G401 (cell line): Measurements from ENCODE around the gene TCF7L1. TPM values are rescaled to one million over a fixed set of nuclear protein-coding genes. Genes with fewer than 3 reads are reported as not detected.

Experiments
- DNase-seq: peaks from one replicate; pipeline ENCODE4 v3.0.0-alpha.2; 2015; ENCODE audit warnings: low spot score
- in situ Hi-C: cut with HindIII; loops from 2 replicates; pipeline ENCODE4 v1.10.0; 2016; ENCODE audit warnings: low sequenced_read_pairs, mixed read lengths
- total RNA-seq: library from RNA; depleted of rRNA; stranded (reverse); fragments of >200 nt; shearing (Covaris generic); gene quantifications from 2 replicates; pipeline ENCODE4 v1.2.3, GENCODE V29; 2014

TCF7L1 gene
- total RNA-seq, 1 experiment from 2014 or later, result 0.44 TPM

- no peak for DNase-seq
- in situ Hi-C loops, result no loop called here
Observed at GRCh38 chr2:85158559-85159273, 25.5 kb downstream of the TCF7L1 start.

DNA sequence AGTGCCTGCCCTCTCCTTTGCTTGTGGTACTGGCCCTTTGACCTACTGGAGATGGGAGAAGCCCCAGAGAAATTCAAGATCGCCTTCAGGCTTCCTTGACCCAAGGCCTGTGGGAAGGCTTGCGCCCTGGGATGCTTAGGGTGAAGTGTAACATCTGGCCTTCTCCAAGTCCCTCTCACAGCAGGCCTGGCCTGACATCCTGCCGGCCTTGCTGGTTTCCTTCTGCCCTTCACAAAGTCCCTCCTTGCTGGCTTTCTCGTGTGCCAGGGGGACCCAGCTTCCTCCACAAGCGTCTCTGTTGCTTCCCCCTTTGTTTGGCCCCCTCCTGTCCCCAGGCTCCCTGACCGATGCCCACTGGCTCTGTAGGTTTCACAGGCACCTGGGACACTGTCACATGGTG lies 26.4 kb downstream of the TCF7L1 start:
- no peak for DNase-seq
- in situ Hi-C loops, result no loop called here

GRCh38 chr2:85160966-85161960 lies 28.1 kb downstream of the TCF7L1 start:
- in situ Hi-C loops, result no loop called here
- DNase-seq, result no peak

DNA sequence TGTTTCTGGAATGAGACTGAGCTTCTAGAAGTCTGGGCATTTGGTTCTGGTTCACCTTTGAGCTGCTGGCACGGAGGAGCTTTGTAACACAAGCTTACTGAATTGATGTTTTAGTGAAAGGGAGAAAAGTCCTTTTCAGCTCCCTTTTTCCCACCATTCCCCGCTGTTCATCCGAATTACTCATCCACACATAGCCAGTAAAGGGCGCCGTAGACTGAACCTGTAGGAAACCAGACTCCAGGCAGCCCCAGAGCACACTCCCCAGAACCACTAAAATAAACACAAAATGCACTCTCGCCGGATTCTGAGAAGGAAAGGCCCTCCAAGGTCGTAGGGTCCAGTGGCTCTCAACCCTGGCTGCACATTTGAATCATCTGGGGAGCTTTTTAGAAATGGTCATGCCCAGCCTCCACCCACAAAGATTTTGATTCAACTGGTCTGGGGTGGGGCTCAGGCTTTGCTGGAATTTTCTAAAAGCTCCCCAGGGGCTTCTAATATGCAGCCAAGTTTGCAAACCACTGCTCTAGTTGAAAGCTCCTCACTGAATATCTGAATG lies 29.6 kb downstream of the TCF7L1 start:
- DNase-seq, result no peak
- in situ Hi-C loops, result no loop called here

GRCh38 chr2:85163675-85164074 lies 30.5 kb downstream of the TCF7L1 start:
- in situ Hi-C loops, result no loop called here

DNA sequence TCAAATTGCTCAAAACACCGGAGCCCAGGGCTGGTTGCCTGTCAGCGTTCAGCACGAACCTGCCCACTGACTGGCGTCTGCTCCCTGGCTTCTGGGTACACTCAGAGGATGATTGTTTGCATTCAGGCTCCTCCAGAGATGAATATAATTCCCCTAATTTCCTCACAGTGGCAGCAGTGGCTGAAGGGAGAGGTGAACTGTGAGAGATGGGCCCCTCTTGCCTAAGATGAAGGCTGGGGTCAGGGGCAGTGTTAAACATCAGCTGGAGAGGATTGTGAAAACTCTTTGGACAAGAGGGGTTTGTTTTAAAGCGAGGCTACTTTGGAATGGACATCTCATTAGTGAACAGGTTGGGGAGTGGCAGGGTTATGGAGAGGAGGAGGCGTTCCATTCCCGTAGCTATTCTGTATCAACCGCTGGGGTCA lies 31.0 kb downstream of the TCF7L1 start:
- in situ Hi-C loops, result no loop called here

More at GRCh38 chr2:85163675-85164074, 30.5 kb downstream of the TCF7L1 start:
- no peak for DNase-seq

GRCh38 chr2:85165088-85165690 lies 32.0 kb downstream of the TCF7L1 start:
- DNase-seq, result no peak
- in situ Hi-C loops, result no loop called here

More for the DNA sequence above, 31.0 kb downstream of the TCF7L1 start:
- no peak for DNase-seq

DNA sequence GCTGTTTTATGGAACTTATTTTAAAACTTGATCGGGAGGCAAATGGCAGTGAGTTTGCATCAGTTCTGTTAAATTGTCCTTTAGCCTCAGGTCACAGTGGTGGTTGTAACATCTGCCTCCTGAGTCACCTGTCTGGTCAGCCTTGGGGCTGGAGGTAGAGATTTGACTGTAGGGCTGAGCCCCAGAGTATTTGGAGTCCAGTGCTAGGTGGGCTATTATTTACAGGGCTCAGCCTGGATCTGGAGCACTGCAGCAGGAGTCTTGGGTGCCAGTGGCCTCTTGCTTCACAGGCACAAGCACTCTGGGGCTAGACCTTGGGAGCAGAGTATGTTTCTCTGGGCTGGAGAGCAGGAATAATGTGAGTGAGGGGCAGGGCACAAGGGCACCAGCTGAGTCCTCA lies 32.8 kb downstream of the TCF7L1 start:
- in situ Hi-C loops, result no loop called here
- DNase-seq, result no peak

DNA sequence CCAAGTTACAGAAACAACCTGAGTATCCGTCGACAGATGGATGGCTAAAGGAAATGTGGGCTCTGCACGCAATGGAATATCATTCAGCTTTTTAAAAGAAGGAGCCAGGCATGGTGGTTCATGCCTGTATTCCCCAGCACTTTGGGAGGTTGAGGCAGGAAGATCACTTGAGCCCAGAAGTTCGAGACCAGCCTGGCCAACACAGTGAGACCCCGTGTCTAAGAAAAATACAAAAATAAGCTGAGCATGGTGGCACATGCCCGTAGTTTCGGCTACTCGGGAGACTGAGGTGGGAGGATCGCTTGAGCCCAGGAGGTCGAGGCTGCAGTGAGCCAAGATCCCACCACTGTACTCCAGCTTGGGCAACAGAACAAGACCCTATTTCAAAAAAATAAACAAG lies 34.3 kb downstream of the TCF7L1 start:
- in situ Hi-C loops, result no loop called here
- no peak for DNase-seq

GRCh38 chr2:85168942-85169341 lies 35.8 kb downstream of the TCF7L1 start:
- in situ Hi-C loops, result no loop called here
- DNase-seq, result no peak

DNA sequence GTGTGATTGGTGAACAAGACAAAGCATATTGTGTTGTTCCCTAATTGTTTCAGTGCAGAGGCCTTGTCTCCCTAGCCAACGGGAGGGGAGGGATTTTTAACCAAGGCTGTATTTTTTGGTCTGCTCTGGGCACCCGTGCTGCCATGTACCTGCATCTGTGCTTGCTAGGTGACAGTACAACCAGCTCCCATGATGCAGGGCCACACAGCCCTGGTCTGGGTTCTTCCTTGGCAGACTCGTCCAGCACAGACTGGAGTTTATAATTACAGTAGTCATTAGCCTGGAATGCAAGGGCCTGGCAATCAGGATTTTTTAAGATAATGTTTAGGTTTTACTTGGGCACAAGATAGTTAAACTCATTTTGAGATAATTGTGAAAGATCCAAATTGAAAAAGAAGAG lies 36.4 kb downstream of the TCF7L1 start:
- in situ Hi-C loops, result no loop called here
- no peak for DNase-seq

DNA sequence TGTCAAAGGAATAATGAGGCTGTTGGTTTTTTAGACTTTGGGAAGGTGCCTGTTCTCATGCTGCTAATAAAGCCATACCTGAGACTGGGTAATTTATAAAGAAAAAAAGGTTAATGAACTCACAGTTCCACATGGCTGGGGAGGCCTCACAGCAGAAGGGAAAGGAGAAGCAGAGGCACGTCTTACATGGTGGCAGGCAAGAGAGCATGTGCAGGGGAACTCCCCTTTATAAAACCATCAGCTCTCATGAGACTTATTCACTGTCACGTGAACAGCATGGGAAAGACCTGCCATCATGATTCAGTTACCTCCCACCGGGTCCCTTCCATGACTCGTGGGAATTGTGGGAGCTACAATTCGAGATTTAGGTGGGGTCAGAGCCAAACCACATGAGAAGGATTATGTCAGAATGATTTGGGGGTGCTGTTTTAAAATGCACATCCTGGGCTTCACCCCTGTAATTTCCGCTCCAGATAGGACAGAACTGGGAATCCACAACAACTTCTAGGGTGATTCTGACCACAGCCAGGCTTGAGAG lies 37.8 kb downstream of the TCF7L1 start:
- DNase-seq, result no peak
- in situ Hi-C loops, result no loop called here

DNA sequence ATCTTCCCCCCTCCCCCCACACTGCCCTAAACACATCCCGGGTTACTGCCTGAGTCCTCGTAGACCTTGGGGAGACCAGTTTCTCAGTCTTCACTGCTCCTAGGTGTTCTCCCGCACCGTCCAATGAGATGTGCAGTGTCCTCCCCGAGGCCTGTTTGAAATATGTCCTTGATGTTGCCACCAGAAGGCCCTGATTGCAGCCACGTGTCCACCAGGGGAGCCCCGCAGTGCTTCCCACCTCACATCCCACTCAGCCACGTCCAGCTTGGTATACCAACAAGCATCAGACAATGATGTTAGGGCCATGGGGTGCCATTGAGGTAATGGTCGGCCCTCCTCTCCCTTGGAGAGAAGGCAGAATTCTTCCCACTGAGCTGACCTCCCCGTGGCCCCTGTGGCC lies 38.7 kb downstream of the TCF7L1 start:
- in situ Hi-C loops, result no loop called here
- no peak for DNase-seq

DNA sequence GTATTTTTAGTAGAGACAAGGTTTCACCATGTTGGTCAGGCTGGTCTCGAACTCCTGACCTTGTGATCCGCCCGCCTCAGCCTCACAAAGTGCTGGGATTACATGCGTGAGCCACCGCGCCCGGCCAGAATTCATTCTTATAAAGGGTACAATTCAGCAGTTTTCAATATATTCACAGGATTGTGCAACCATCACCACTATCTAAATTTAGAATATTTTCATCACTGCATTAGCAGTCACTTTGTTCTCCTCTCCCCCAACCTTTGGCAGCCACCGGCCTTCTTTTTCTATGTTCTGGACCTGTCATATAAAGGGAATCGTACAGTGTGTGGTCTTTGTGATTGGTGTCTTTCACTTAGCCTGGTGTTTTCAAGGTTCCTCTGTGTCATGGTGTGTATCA lies 40.7 kb downstream of the TCF7L1 start:
- no peak for DNase-seq
- in situ Hi-C loops, result no loop called here

DNA sequence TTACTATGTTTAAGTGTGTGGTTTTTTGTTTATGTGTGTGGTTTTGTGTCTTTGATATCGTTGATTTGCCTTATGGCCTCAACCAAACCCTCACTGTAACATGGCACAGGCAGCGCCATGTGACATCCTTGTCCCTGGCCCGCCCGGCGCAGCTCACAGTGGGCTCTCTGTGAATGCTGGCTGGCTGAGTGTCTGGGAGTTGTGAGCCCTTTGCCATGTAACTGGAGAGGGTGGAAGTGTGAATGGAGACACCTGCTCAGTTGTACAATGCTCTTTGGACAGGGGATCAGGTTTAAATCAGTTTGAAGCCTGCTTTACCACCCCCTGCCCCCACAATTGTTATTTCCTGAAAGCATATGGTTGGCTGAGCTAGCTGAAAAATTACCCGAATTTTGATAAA lies 41.8 kb downstream of the TCF7L1 start:
- in situ Hi-C loops, result no loop called here
- DNase-seq, result no peak

DNA sequence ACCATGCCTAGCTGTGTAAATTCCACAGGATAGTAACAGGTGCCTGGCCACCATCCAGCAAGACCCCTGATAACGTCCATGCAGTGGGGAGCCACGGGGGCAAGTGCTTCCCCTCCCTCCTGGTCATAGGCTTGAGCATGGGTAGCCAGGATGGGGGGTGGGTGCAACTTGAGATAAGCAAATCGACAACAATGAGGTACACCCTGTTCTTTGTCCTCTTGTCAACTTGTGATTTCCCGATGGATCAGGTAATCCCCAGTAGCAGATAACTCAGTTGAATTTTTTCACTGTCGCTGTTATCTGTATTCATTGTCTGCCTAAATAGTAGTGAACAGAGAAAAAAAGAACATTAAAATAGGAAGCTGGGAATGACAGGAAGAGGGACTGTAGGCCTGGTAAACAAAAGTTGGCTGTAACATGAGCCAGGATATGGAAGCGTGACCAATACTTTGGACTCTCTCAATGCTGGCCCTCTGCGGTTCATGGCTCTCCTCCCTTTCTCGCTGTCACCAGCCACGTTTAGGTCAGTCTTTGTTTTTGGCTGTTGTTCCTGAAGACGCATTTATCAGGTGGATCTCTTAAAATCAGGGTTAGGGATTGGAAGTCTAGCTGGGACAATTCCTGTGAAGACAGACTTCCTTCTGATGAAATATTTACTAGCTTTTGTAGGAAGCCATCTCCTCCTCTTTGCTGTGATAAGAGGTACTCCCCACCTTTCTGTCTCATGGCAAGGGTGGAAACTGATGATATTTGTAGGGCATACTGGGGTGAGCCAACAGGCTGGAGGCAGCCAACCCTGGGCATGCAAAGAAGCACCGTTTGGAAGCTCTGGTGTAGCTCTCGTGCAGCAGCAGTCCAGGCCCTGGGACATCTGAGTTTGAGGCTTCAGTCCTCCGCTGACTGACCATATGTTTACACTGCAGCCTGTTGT lies 42.4 kb downstream of the TCF7L1 start:
- in situ Hi-C loops, result no loop called here
- DNase-seq, result no peak

- no peak for DNase-seq
- in situ Hi-C loops, result no loop called here
Observed at GRCh38 chr2:85177031-85177824, 44.0 kb downstream of the TCF7L1 start.

- in situ Hi-C loops, result no loop called here
Observed at GRCh38 chr2:85178154-85178553, 45.0 kb downstream of the TCF7L1 start.

More at GRCh38 chr2:85178154-85178553, 45.0 kb downstream of the TCF7L1 start:
- DNase-seq, result no peak
